ENCODE results near the gene TM6SF1. TPM values are rescaled to one million over a fixed set of nuclear protein-coding genes. Genes with fewer than 3 reads are reported as not detected.

TM6SF1 gene
- 0.14 TPM in 1 of 2 replicates, not detected in the other for total RNA-seq

DNA sequence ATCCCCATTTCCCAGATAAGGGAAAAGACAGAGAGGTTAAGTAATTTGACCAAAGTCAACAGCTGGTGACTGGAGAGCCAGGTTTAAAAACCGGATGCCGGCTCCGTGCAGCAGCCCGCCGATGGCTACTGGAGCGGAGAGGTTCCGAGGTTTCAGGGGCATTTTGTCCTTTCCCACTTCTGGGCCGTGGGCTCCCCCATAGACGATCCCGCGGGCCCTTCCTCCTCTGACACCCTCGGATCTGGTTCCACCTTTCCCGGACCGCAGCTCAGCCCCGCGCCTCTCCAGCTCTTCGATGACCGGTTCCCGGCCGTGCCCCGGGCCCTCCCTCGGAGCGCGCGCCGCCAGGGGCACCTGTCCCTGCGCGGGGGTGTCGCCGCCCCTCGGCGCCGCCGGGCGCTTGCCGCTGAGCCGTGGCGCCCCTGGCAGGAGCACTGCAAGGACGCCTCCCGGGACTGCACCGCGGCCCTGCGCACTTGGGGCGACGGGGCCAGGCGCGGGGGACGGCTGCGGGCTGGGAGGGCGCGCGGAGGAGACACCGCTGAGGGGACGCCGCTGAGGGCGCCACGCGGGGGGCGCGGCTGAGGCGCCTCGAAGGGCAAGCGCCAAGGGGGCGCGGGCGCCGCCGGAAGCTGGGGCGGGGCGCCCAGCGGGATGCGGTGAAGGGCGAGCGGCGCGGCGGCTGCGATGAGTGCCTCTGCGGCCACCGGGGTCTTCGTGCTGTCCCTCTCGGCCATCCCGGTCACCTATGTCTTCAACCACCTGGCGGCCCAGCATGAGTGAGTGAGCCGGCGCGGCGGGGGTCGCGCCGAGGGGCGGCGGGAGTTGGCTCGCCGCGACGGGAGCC, at the start of gene TM6SF1:
TM6SF1 (plus strand) TSS at position 652 of the 847 bp plus-strand sequence; CDS start at position 688, 36 bp downstream.

DNA sequence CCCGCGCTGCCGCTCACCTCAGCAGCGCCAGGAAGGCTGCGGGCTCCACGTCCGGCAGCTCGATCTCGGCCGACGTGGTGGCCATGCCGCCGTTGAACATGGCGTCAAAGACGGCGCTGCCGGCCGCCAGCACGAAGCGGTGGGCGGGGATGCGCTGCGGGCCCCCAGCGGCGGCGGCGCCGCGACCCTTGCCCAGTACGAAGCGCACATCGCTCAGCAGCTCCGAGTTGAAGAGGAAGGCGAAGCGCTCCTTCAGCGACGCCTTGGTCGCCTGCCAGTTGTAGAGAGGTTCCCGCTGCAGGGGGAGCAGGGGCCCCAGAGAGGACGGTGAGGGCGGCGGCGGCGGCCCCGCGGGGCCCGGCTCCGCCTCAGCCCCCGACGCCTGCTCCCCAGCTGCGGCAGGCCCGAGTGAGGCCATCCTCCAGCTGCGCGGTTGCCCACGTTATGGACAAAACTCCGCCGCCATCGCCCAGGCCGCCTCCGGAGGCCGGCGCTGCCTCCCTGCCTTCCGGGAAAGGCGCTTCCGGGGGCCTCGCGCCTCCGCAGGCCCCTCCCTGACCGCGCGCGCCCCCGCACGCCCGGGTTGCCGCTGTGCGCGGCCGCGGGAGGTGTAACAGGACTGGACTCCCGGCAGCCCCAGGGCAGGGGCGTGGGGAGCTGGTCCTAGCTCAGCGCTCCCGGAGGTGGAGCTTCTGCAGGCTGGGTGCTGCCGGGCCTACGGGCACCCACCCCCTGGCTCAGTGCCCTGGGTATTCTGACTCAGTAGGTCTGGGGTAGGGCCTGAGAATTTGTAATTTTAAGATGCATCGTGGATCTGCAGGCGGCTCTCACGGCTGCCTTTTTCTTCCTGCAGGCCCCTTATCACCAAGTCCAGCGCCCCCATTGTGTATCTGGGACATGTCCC, 40.5 kb upstream of the TM6SF1 start, which contains the start of gene BTBD1:
BTBD1 (minus strand) TSS at position 519 of the 904 bp plus-strand sequence; CDS start at position 418, 101 bp downstream.

Other genes with a start within 250 kb of the TM6SF1 start
- gene HOMER2, start 154.9 kb upstream of the TM6SF1 start, total RNA-seq, result 50.9 and 56.5 TPM in 2 replicates
- 29.5 and 30.8 TPM in 2 replicates for gene RAMAC, start 121.4 kb upstream of the TM6SF1 start, total RNA-seq
- 6.0 and 17.7 TPM in 2 replicates for gene C15orf40, start 96.0 kb upstream of the TM6SF1 start, total RNA-seq
- 49.9 and 50.7 TPM in 2 replicates for gene BTBD1, start 40.4 kb upstream of the TM6SF1 start, total RNA-seq
- 35.9 and 48.4 TPM in 2 replicates for gene HDGFL3, start 100.2 kb downstream of the TM6SF1 start, total RNA-seq
- gene BNC1, start 177.0 kb downstream of the TM6SF1 start, total RNA-seq, result 47.4 and 74.7 TPM in 2 replicates

Measured in airway epithelial cell (primary cell).